Fibroblast of skin of left biceps (primary cell): ENCODE results near the gene MKLN1.

Experiments used
- DNase-seq, 2 experiments: peaks; one replicate each; pipeline ENCODE4 v3.0.0-alpha.2; 2013; ENCODE audit warnings: low read depth in 2 of 2

MKLN1 gene

GRCh38 chr7:131546126-131546525 lies 218.4 kb downstream of the MKLN1 start:
- DNase-seq, result no peak
